Measurements from ENCODE around the gene LDAF1. TPM values are rescaled to one million over a fixed set of nuclear protein-coding genes. Genes with fewer than 3 reads are reported as not detected.

Gene LDAF1
- total and polyA plus RNA-seq, 2 of the 8 experiments (the other 6 are each of a cell fraction or from before 2014, with no cell fraction given) = 32.4 to 34.2 TPM

GRCh38 chr16:21163576-21163975, 5.1 kb downstream of the LDAF1 start:
- no peak for FAIRE-seq
- Histone ChIP-seq H3K9ac (replicated peaks in 1 of 4; ENCODE audit: extremely low read depth in 1 of 4, low read depth in 3 of 4, low read length in 3 of 4) (no peak overlapping the region), H3K4me1 (replicated peaks in 1 of 4; ENCODE audit: control insufficient read depth in 3 of 4, insufficient read depth in 4 of 4, low read length in 3 of 4) (peaks cover 0 to 5% (median 0%) of the 10 kb centered on the region in 4 experiments; a peak in 1 of 7 replicates), H3K18ac (ENCODE audit: extremely low read depth, low read length) (no peak overlapping the region), H2BK20ac (ENCODE audit: low read length) (no peak overlapping the region), H4K20me1 (replicated peaks in 1 of 2; ENCODE audit: control insufficient read depth in 1 of 2, insufficient read depth in 2 of 2, low read length in 2 of 2) (peaks cover 0 to 2% of the 10 kb centered on the region in 2 experiments), H4K8ac (ENCODE audit: extremely low read depth, insufficient read depth, low read length) (no peak overlapping the region), H3K4ac (replicated peaks; ENCODE audit: insufficient read length, low read depth, low read length) (no peak overlapping the region), H2BK5ac (ENCODE audit: low read depth, low read length) (no peak overlapping the region), H3K9me3 (ENCODE audit: insufficient read depth in 2 of 2, low read depth in 1 of 2, low read length in 1 of 2) (no peaks in the 10 kb centered on the region), H3K56ac (replicated peaks; ENCODE audit: insufficient read length, low read depth, low read length) (no peak overlapping the region), H4K5ac (ENCODE audit: insufficient read length, low read depth, low read length) (no peak overlapping the region), H3K27me3 (replicated peaks in 1 of 4; ENCODE audit: control insufficient read depth in 3 of 4, extremely low read depth in 1 of 4, insufficient read depth in 3 of 4, low read length in 3 of 4) (no peaks in the 10 kb centered on the region), H3K4me2 (ENCODE audit: insufficient read depth in 1 of 2, low read depth in 2 of 2, low read length in 2 of 2) (no peak overlapping the region), H2BK12ac (ENCODE audit: low read depth, low read length) (no peak overlapping the region), H3K27ac (ENCODE audit: low read depth, low read length) (no peak overlapping the region), H3K79me1 (ENCODE audit: low read depth, low read length) (peaks cover 6% of the 10 kb centered on the region; the same call in 1 of the 2 replicates), H3K36me3 (ENCODE audit: control insufficient read depth in 2 of 4, insufficient read depth in 4 of 4, low read length in 3 of 4) (peaks cover 11 to 62% (median 38%) of the 10 kb centered on the region in 4 experiments), H3K4me3 (ENCODE audit: extremely low read depth in 1 of 4, insufficient read depth in 2 of 4, low read depth in 3 of 4, low read length in 4 of 4) (no peak overlapping the region), H2AFZ (ENCODE audit: low read length) (no peak overlapping the region), H3K14ac (ENCODE audit: insufficient read length) (no peak overlapping the region), H2AK5ac (ENCODE audit: low read depth, low read length) (no peak overlapping the region), H2BK15ac (ENCODE audit: low read length) (no peak overlapping the region), H4K91ac (replicated peaks; ENCODE audit: insufficient read length, low read length) (no peak overlapping the region), H3K23ac (ENCODE audit: insufficient read length) (no peak overlapping the region), H3K79me2 (ENCODE audit: control insufficient read depth in 1 of 2, insufficient read depth in 2 of 2, low read length in 2 of 2) (peaks cover 0 to 23% of the 10 kb centered on the region in 2 experiments; a peak in 2 of 4 replicates), H2BK120ac (replicated peaks; ENCODE audit: low read depth, low read length) (no peak overlapping the region), H3K23me2 (ENCODE audit: low read depth, low read length) (peaks cover 9% of the 10 kb centered on the region)
- POLR2A ChIA-PET (ENCODE audit: partially characterized antibody) = no interaction called here
- no peak for DNase-seq (ENCODE audit: low read depth in 1 of 2, low spot score in 2 of 2)
- CTCF ChIA-PET (ENCODE audit: partially characterized antibody) = interaction anchor here (0.8 to 1.6 kb wide), 2 partner anchors 25 to 137 kb away, joined by 3 to 4 read pairs; no protein-coding TSS in a partner anchor
- 97% methylated on average over 4 of the region's 4 CpGs; no CpG with 5 or more reads in 1 of the 2 experiments for whole genome bisulfite sequencing, 2 experiments (ENCODE audit: extremely low coverage in 1 of 2, insufficient coverage in 1 of 2, insufficient read length in 1 of 2, insufficient replicate concordance in 2 of 2, low coverage in 1 of 2, low lambda C conversion rate in 2 of 2, missing lambda C conversion rate in 1 of 2)
- TF ChIP-seq NANOG (IDR thresholded peaks at IDR 0.05; ENCODE audit: insufficient read depth, low read depth, low read length, poor library complexity, severe bottlenecking) (no peak), CTCF (IDR thresholded peaks at IDR 0.05; ENCODE audit: control extremely low read depth in 1 of 3, insufficient read depth in 1 of 3, low read depth in 1 of 3, low read length in 3 of 3) (no peak), BACH1 (IDR thresholded peaks at IDR 0.05; ENCODE audit: low read length) (no peak), FOSL1 (IDR thresholded peaks at IDR 0.05; ENCODE audit: insufficient read depth, low read depth, low read length) (no peak), SP1 (IDR thresholded peaks at IDR 0.05; ENCODE audit: low read depth, low read length) (no peak), HDAC6 (IDR thresholded peaks at IDR 0.05; ENCODE audit: low read depth, low read length) (no peak), CHD1 (IDR thresholded peaks at IDR 0.05; ENCODE audit: low read depth, low read length) (no peak), PHF8 (conservative IDR thresholded peaks at IDR 0.05; ENCODE audit: low read depth, low read length) (no peak), POLR2AphosphoS5 (IDR thresholded peaks at IDR 0.05; ENCODE audit: low read depth, low read length) (no peak), KDM1A (IDR thresholded peaks at IDR 0.05; ENCODE audit: borderline replicate concordance, low read length) (no peak), NRF1 (IDR thresholded peaks at IDR 0.05; ENCODE audit: low read depth, low read length) (no peak)

Measured in H1 (cell line).